HepG2 (cell line): ENCODE data around the gene VPS25. TPM values are rescaled to one million over a fixed set of nuclear protein-coding genes. Genes with fewer than 3 reads are reported as not detected.

Source experiments
- ATAC-seq: fragments of 200-7000 bp; cut with Tn5 transposase; 3 replicates; pipeline ENCODE4 v1.9.1; 2020; ENCODE audit warnings: mild to moderate bottlenecking, moderate library complexity
- BruUV-seq: library from RNA; stranded (reverse); fragments of 400-500 nt; replicated peaks from 2 replicates; lab custom pipeline; 2021; lab: Mats Ljungman, UMichigan
- CTCF ChIA-PET: fragments of 300-600 bp; formaldehyde crosslinking; extraction: SDS; loops from one replicate; lab custom pipeline; 2021; ENCODE audit warnings: low total read pairs, inconsistent platforms, low intra/inter-chr PET ratio; lab: Yijun Ruan, JAX
- POLR2A ChIA-PET: fragments of 350-600 bp; sonication (Branson Sonifier 250); formaldehyde crosslinking; loops from one replicate; lab custom pipeline; 2020; ENCODE audit warnings: antibody characterized with exemption, inconsistent platforms; lab: Yijun Ruan, JAX
- DNase-seq: peaks from one replicate; pipeline ENCODE4 v3.0.0-alpha.2; 2015; ENCODE audit warnings: low spot score
- FAIRE-seq: peaks from 3 replicates; lab custom pipeline; 2011; peaks lifted over from hg19 to GRCh38; lab: Jason Lieb, UNC
- H2AFZ ChIP-seq: one replicate; pipeline ENCODE4 v1.6.1; 2011; ENCODE audit warnings: low read length, inconsistent platforms
- H3K27ac ChIP-seq: fragments of 300-600 bp; 3 replicates; pipeline ENCODE4 v1.8.0; 2011; ENCODE audit warnings: mixed run types, mild to moderate bottlenecking, mixed read lengths, low read length, inconsistent platforms; ENCODE audit not compliant: insufficient read depth; ENCODE audit errors: extremely low read length
- H3K27me3 ChIP-seq, 2 experiments: fragments of 200-600 bp in 1 of 2; 2 replicates in 1 of 2; 3 replicates in 1 of 2; pipeline versions ENCODE4 v1.6.0 to v1.8.0; 2011; ENCODE audit warnings: low read length in 2 of 2, mild to moderate bottlenecking in 2 of 2, moderate library complexity in 2 of 2, inconsistent platforms in 1 of 2; ENCODE audit not compliant: insufficient read depth in 2 of 2, control insufficient read depth in 1 of 2
- H3K36me3 ChIP-seq, 2 experiments: fragments of 200-600 bp in 1 of 2; replicated peaks in 1 of 2; 2 replicates in 1 of 2; 3 replicates in 1 of 2; pipeline versions ENCODE4 v1.5.1 to v1.8.0; 2011; ENCODE audit warnings: low read length in 2 of 2, inconsistent platforms in 1 of 2; ENCODE audit not compliant: insufficient read depth in 2 of 2, control insufficient read depth in 1 of 2
- H3K4me1 ChIP-seq: 2 replicates; pipeline ENCODE4 v1.5.1; 2012; ENCODE audit warnings: low read length, inconsistent platforms; ENCODE audit not compliant: insufficient read depth
- H3K4me2 ChIP-seq: 2 replicates; pipeline ENCODE4 v1.6.0; 2011; ENCODE audit warnings: low read depth, low read length, inconsistent platforms
- H3K4me3 ChIP-seq, 3 experiments: fragments of 200-600 bp in 1 of 3; sonication (generic), shearing (Covaris generic) in 1 of 3; replicated peaks in 1 of 3; 2 replicates each; pipeline ENCODE4 v1.5.1; 2011 to 2016; ENCODE audit warnings: low read length in 3 of 3, inconsistent platforms in 2 of 3, low read depth in 2 of 3, mild to moderate bottlenecking in 2 of 3, control low read depth in 1 of 3, mixed read lengths in 1 of 3; ENCODE audit not compliant: insufficient read depth in 1 of 3
- H3K79me2 ChIP-seq: one replicate; pipeline ENCODE4 v1.6.1; 2011; ENCODE audit warnings: low read length, inconsistent platforms; ENCODE audit not compliant: insufficient read depth
- H3K9ac ChIP-seq: 2 replicates; pipeline ENCODE4 v1.6.0; 2011; ENCODE audit warnings: mild to moderate bottlenecking, low read depth, low read length, inconsistent platforms; ENCODE audit not compliant: insufficient read depth
- H3K9me3 ChIP-seq: 2 replicates; pipeline ENCODE4 v1.5.1; 2012; ENCODE audit warnings: mild to moderate bottlenecking, low read length
- H4K20me1 ChIP-seq: 2 replicates; pipeline ENCODE4 v1.6.0; 2011; ENCODE audit warnings: inconsistent platforms, mild to moderate bottlenecking, low read length, moderate library complexity; ENCODE audit not compliant: insufficient read depth
- HMGA1 ChIP-seq: sonication (generic); formaldehyde crosslinking; conservative IDR thresholded peaks from 2 replicates; pipeline ENCODE4 v1.4.0; 2020; ENCODE audit warnings: missing genetic modification reagents
- NFIC ChIP-seq: IDR thresholded peaks from 2 replicates; pipeline ENCODE4 v1.6.1; 2012; ENCODE audit warnings: mild to moderate bottlenecking, low read length, inconsistent platforms
- USF2 ChIP-seq, 2 experiments: sonication (generic) in 1 of 2; formaldehyde crosslinking in 1 of 2; IDR thresholded peaks; 2 replicates each; pipeline versions ENCODE4 v1.5.1 to v1.6.1; 2011 to 2020; ENCODE audit warnings: borderline replicate concordance in 1 of 2, low read depth in 1 of 2, low read length in 1 of 2, mild to moderate bottlenecking in 1 of 2, missing genetic modification reagents in 1 of 2, moderate library complexity in 1 of 2
- ZBTB1 ChIP-seq: sonication (generic); formaldehyde crosslinking; IDR thresholded peaks from 2 replicates; pipeline ENCODE4 v1.4.0; 2020; ENCODE audit warnings: missing genetic modification reagents, borderline replicate concordance
- ZNF17 ChIP-seq: sonication (generic); formaldehyde crosslinking; IDR thresholded peaks from 2 replicates; pipeline ENCODE4 v1.5.0; 2020; ENCODE audit warnings: mild to moderate bottlenecking, missing genetic modification reagents
- ZNF569 ChIP-seq: sonication (generic); formaldehyde crosslinking; IDR thresholded peaks from 2 replicates; pipeline ENCODE4 v1.5.0; 2020; ENCODE audit warnings: mild to moderate bottlenecking, missing genetic modification reagents, moderate library complexity, borderline replicate concordance
- ZNF598 ChIP-seq: sonication (generic); formaldehyde crosslinking; IDR thresholded peaks from 2 replicates; pipeline ENCODE4 v1.5.1; 2020; ENCODE audit warnings: mild to moderate bottlenecking, missing genetic modification reagents, borderline replicate concordance
- WGBS: methylation state at CpG from one replicate; pipeline ENCODE4 v1.1.6; 2017; ENCODE audit warnings: low lambda C conversion rate; 5-methylcytosine and 5-hydroxymethylcytosine counted together
- in situ Hi-C: cut with HindIII; loops from 2 replicates; pipeline ENCODE4 v1.10.0; 2017; ENCODE audit warnings: low pct_unique_long_range_greater_than_20kb; ENCODE audit not compliant: extremely low pct_ligation_motif_present
- intact Hi-C: fragments of 100-400 bp; cut with micrococcal nuclease; formaldehyde crosslinking; loops from one replicate; pipeline ENCODE4 v1.10.0; 2022; ENCODE audit not compliant: unreplicated experiment
- polyA plus RNA-seq, 8 experiments: library from polyadenylated mRNA; depleted of rRNA in 3 of 8; stranded (reverse) in 7 of 8; unstranded in 1 of 8; fragments of >200 nt; fragmentation: Illumina TruSeq in 4 of 8; extraction: Trizol in 4 of 8; gene quantifications; 2 replicates each; pipeline versions ENCODE4 v1.2.1 to v1.2.3, GENCODE V29; 2011 to 2016; ENCODE audit warnings: low read depth in 4 of 8, missing spikeins in 1 of 8, mixed read lengths in 1 of 8; ENCODE audit not compliant: insufficient read depth in 1 of 8
- total RNA-seq, 5 experiments: library from RNA; depleted of rRNA; stranded (reverse); fragments of >200 nt; fragmentation: Illumina TruSeq; extraction: Trizol; gene quantifications; 2 replicates each; pipeline ENCODE4 v1.2.3, GENCODE V29; 2016; ENCODE audit warnings: low read depth in 1 of 5

VPS25 gene
- total and polyA plus RNA-seq, 2 of the 13 experiments (the other 11 are each of a cell fraction or from before 2014, with no cell fraction given), result 161 to 249 TPM

GRCh38 chr17:42772945-42773289, 332 bp upstream of the VPS25 start:
- Histone ChIP-seq H2AFZ (peak overlapping the region; percentile 93), H3K9ac (peak overlapping the region; percentile 87), H3K79me2 (peaks cover 25% of the 10 kb centered on the region), H3K4me1 (peaks cover 49% of the 10 kb centered on the region), H3K9me3 (no peaks in the 10 kb centered on the region), H4K20me1 (no peaks in the 10 kb centered on the region), H3K36me3 (peaks cover 0 to 14% of the 10 kb centered on the region in 2 experiments; a peak in 2 of 5 replicates), H3K27ac (peak overlapping the region; percentile 66)
- intact Hi-C loops, result loop anchor here (1.0 kb wide), 1 partner anchor 51 kb away; the partner anchor contains the start of gene BECN1
- in situ Hi-C loops, result no loop called here
- ChIA-PET CTCF (no interaction called here), POLR2A (interaction anchor here (0.7 to 3.4 kb wide), 24 partner anchors 9 to 385 kb away, joined by 3 to 53 read pairs (median 6); partner anchors contain the start of genes BECN1, CNTD1, COA3 and EZH1)
- FAIRE-seq, result no peak
- no peak for DNase-seq
- WGBS, result 0% methylated on average over 3 of the region's 3 CpGs
- no peak for ATAC-seq
- BruUV-seq, result TSS peak; percentile 96
- no peak for TF ChIP-seq HMGA1
- peak; percentile 71; the same call in 1 of the 2 replicates for TF ChIP-seq ZNF569 (CRISPR knock-in tag)
- TF ChIP-seq ZNF598 (CRISPR knock-in tag), result no peak
- TF ChIP-seq USF2 (IDR thresholded peaks at IDR 0.05; ENCODE audit: low read depth, low read length), result no peak
- TF ChIP-seq USF2 (CRISPR knock-in tag; IDR thresholded peaks at IDR 0.05; ENCODE audit: borderline replicate concordance), result 0 out of 2 replicates have a peak, but pooled peaks have one; percentile 18
- TF ChIP-seq NFIC, result 0 out of 2 replicates have a peak, but pooled peaks have one; percentile 54
- no peak for TF ChIP-seq ZBTB1
- 0 out of 2 replicates have a peak, but pooled peaks have one; percentile 35 for TF ChIP-seq ZNF17
- TF ChIP-seq, all 625 proteins: peak for 4
- Histone ChIP-seq H3K4me3 (peak overlapping the region; percentile 74 to 96 (median 88)), H3K4me2 (peak overlapping the region; percentile 97), H3K27me3 (no peaks in the 10 kb centered on the region; a peak in 1 of 5 replicates)
